OCI-LY3 (cell line): ENCODE results near the gene BCL2L15.

ENCODE experiments used
- CTCF ChIP-seq: fragments of 200-600, 300-600 bp; sonication (generic); IDR thresholded peaks from 2 replicates; pipeline ENCODE4 v1.5.1; 2014; ENCODE audit warnings: antibody characterized with exemption, low read length, low read depth
- EZH2phosphoT487 ChIP-seq: fragments of 200-600 bp; shearing (Covaris generic); IDR thresholded peaks from 2 replicates; pipeline ENCODE4 v1.6.1; 2018; ENCODE audit warnings: antibody characterized with exemption, mixed run types, low read depth

GRCh38 chr1:113849072-113849471 lies 38.3 kb downstream of the BCL2L15 start:
- TF ChIP-seq CTCF (no peak), EZH2phosphoT487 (no peak)
